Effector memory CD8-positive, alpha-beta T cell (primary cell): Measurements from ENCODE around the gene EFCAB12.
"Not testable (repeated sequence)": the region's sequence is repeated elsewhere in the genome, so short reads cannot be mapped to it uniquely, and the experiment has no call there.

Source experiments
- ATAC-seq: fragments of 150-1000 bp; cut with Tn5 transposase; replicated peaks from 2 replicates; pipeline ENCODE4 v1.10.0; 2021; ENCODE audit warnings: mild to moderate bottlenecking, moderate library complexity
- DNase-seq, 3 experiments: peaks; one replicate each; pipeline ENCODE4 v3.0.0; 2021
- H3K27ac Mint-ChIP-seq, 2 donors: one replicate each; pipeline ENCODE4 v1.8.0; 2022; ENCODE audit warnings: mild to moderate bottlenecking in 2 of 2, mixed read lengths in 2 of 2, moderate library complexity in 2 of 2
- H3K27me3 Mint-ChIP-seq, 2 donors: one replicate each; pipeline ENCODE4 v1.8.0; 2022; ENCODE audit warnings: mixed read lengths in 2 of 2
- H3K36me3 Mint-ChIP-seq: one replicate; pipeline ENCODE4 v1.8.0; 2022; ENCODE audit warnings: mild to moderate bottlenecking, moderate library complexity, mixed read lengths; ENCODE audit not compliant: insufficient read depth
- H3K4me1 Mint-ChIP-seq, 2 donors: one replicate each; pipeline ENCODE4 v1.8.0; 2022; ENCODE audit warnings: low read depth in 2 of 2, mixed read lengths in 2 of 2
- H3K4me3 Mint-ChIP-seq, 2 donors: one replicate each; pipeline ENCODE4 v1.8.0; 2022; ENCODE audit warnings: mild to moderate bottlenecking in 2 of 2, mixed read lengths in 2 of 2, moderate library complexity in 2 of 2
- H3K9me3 Mint-ChIP-seq, 2 donors: one replicate each; pipeline ENCODE4 v1.8.0; 2022; ENCODE audit warnings: mixed read lengths in 2 of 2

EFCAB12 gene

DNA sequence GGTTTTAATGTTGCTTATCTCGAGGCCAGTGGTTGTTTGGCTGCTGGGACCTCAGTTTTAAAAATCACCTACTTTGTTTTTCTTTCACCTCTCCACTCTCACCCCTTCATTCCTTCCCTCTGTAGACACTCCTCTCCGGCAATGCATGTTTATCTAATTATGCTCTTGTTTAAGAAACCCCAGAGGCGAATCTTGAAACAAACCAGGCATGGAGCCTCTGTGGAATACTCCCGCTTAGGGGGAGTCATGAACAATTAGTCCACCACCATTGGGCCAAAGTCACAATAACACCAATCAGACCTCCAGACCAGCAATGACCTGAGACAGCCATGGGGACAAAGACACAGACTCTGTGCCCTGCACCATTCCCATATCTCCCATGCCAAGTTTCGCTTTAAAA, 53.3 kb downstream of the EFCAB12 start:
- Mint-ChIP-seq H3K4me3 (no peak overlapping the region), H3K9me3 (no peaks in the 10 kb centered on the region), H3K27ac (peak overlapping the region in 1 of 2 donors; percentile 11), H3K36me3 (peaks cover 5% of the 10 kb centered on the region), H3K27me3 (no peaks in the 10 kb centered on the region), H3K4me1 (no peaks in the 10 kb centered on the region)
- no peak for ATAC-seq
- DNase-seq, result no peak

DNA sequence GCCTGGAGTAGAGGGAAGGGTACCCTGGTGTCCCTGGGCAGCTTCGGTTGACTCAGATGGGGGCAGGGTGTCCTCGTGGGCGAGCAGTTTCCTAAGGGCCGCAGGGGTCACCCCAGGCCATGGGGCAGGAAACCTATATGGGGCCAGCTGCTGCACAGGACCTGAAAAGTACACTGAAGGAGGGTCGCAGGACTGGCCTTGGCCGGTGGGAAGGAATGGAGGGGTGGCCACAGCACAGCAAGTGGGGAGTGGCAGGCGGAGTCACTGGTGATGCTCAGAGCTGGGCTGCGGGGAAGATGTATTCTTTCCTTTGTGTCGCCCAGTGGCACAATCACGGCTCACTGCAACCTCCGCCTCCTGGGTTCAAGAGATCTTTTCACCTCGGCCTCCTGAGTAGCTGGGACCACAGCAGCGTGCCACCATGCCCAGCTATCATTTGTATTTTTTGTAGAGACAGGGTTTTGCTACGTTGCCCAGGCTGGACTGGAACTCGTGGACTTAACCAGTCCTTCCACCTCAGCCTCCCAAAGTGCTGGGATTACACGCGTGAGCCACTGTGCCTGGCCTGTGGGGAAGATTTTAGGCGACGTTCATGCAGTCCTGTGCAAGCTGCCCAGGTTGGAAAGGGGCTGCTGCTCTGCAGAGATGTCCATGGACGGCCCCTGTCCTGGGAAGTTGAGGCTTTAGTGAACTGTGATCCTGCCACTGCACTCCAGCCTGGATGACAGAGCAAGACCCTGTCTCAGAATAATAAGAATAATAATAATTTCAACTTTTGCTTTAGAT, 57.2 kb downstream of the EFCAB12 start:
- H3K4me1 Mint-ChIP-seq, result no peaks in the 10 kb centered on the region
- H3K27ac Mint-ChIP-seq, result no peak overlapping the region
- DNase-seq, result no peak
- H3K9me3 Mint-ChIP-seq, result no peaks in the 10 kb centered on the region
- H3K4me3 Mint-ChIP-seq, result no peak overlapping the region
- ATAC-seq, result no peak
- H3K27me3 Mint-ChIP-seq, result no peaks in the 10 kb centered on the region
- no peaks in the 10 kb centered on the region for H3K36me3 Mint-ChIP-seq

DNA sequence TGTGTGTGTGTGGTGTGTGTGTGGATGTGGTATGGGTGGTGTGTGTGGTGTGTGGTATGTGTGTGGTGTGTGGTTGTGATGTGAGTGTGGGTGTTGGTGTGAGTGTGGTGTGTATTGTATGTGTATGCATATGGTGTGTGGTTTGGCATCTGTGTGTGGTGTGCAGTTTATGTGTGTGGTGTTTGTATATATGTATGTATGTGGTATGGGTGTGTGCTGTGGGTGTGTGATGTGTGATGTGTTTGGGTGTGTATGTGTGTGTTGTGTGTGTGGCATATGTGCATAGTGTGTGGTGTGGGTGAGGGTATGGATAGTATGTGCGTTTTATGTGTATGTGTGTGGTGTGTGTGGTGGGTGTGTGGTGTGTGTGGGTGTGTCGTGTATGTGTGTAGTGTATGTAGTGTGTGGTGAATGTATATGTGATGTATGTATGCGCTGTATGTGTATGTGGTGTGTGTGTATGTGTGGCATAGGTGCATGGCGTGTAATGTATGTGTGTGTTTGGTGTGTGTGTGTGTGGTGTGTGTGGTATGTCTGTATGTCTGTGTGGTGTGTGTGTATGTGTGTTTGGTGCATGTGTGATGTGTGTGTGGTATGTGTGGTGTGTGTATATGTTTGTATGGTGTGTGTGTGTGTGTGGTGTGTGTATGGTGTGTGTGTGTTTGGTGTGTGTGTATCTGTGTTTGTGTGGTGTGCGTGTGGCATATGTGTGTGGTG, 58.0 kb downstream of the EFCAB12 start:
- no peak for ATAC-seq
- Mint-ChIP-seq H3K4me3 (no peak overlapping the region), H3K36me3 (no peaks in the 10 kb centered on the region), H3K4me1 (no peaks in the 10 kb centered on the region), H3K27me3 (no peaks in the 10 kb centered on the region), H3K9me3 (no peaks in the 10 kb centered on the region), H3K27ac (no peak overlapping the region)
- no peak for DNase-seq

GRCh38 chr3:129369711-129370110, 58.7 kb downstream of the EFCAB12 start:
- H3K4me3 Mint-ChIP-seq, result no peak overlapping the region
- ATAC-seq (no peak), DNase-seq (no peak)
- H3K9me3 Mint-ChIP-seq, result no peaks in the 10 kb centered on the region
- H3K27me3 Mint-ChIP-seq, result no peaks in the 10 kb centered on the region
- no peak overlapping the region for H3K27ac Mint-ChIP-seq
- H3K4me1 Mint-ChIP-seq, result no peaks in the 10 kb centered on the region
- no peaks in the 10 kb centered on the region for H3K36me3 Mint-ChIP-seq

GRCh38 chr3:129367821-129368220, 60.6 kb downstream of the EFCAB12 start:
- no peaks in the 10 kb centered on the region for H3K27me3 Mint-ChIP-seq

GRCh38 chr3:129366312-129366831, 62.1 kb downstream of the EFCAB12 start:
- ATAC-seq (no peak), DNase-seq (no peak)
- Mint-ChIP-seq H3K27me3 (no peaks in the 10 kb centered on the region), H3K36me3 (no peaks in the 10 kb centered on the region), H3K4me3 (no peak overlapping the region), H3K4me1 (no peaks in the 10 kb centered on the region), H3K9me3 (no peaks in the 10 kb centered on the region), H3K27ac (no peak overlapping the region)

More at GRCh38 chr3:129367821-129368220, 60.6 kb downstream of the EFCAB12 start:
- no peak overlapping the region for H3K27ac Mint-ChIP-seq
- no peak overlapping the region for H3K4me3 Mint-ChIP-seq
- H3K9me3 Mint-ChIP-seq, result no peaks in the 10 kb centered on the region
- H3K4me1 Mint-ChIP-seq, result no peaks in the 10 kb centered on the region
- DNase-seq, result no peak
- no peaks in the 10 kb centered on the region for H3K36me3 Mint-ChIP-seq
- ATAC-seq, result no peak

GRCh38 chr3:129365296-129366136, 62.9 kb downstream of the EFCAB12 start:
- H3K9me3 Mint-ChIP-seq, result no peaks in the 10 kb centered on the region
- no peak overlapping the region for H3K4me3 Mint-ChIP-seq
- ATAC-seq, result no peak
- peaks cover 0 to 6% of the 10 kb centered on the region in 2 donors for H3K27me3 Mint-ChIP-seq
- no peak for DNase-seq
- H3K36me3 Mint-ChIP-seq, result no peaks in the 10 kb centered on the region
- no peak overlapping the region for H3K27ac Mint-ChIP-seq
- H3K4me1 Mint-ChIP-seq, result no peaks in the 10 kb centered on the region

- not testable (repeated sequence) for H3K4me3 Mint-ChIP-seq, H3K36me3 Mint-ChIP-seq, H3K9me3 Mint-ChIP-seq, ATAC-seq, DNase-seq, H3K27ac Mint-ChIP-seq, H3K4me1 Mint-ChIP-seq
- peaks cover 0 to 13% of the 10 kb centered on the region in 2 donors for H3K27me3 Mint-ChIP-seq
Observed at GRCh38 chr3:129364811-129365210, 63.6 kb downstream of the EFCAB12 start.

DNA sequence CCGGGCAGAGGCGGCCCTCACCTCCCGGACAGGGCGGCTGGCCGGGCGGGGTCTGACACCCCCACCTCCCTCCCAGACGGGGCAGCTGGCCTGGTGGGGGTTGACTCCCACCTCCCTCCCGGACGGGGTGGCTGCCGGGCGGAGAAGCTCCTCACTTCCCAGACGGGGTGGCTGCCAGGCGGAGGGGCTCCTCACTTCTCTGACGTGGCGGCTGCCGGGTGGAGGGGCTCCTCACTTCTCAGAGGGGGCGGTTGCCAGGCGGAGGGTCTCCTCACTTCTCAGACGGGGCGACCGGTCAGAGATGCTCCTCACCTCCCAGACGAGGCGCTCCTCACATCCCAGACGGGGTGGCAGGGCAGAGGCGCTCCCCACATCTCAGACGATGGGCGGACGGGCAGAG, 65.1 kb downstream of the EFCAB12 start:
- H3K27me3 Mint-ChIP-seq, result peaks cover 6 to 22% of the 10 kb centered on the region in 2 donors
- DNase-seq, H3K4me3 Mint-ChIP-seq, H3K4me1 Mint-ChIP-seq, H3K9me3 Mint-ChIP-seq, H3K27ac Mint-ChIP-seq, ATAC-seq, H3K36me3 Mint-ChIP-seq: not testable (repeated sequence)

GRCh38 chr3:129360705-129361460, 67.6 kb downstream of the EFCAB12 start:
- H3K36me3 Mint-ChIP-seq, result no peaks in the 10 kb centered on the region
- H3K9me3 Mint-ChIP-seq, result no peaks in the 10 kb centered on the region
- DNase-seq (no peak), ATAC-seq (no peak)
- peaks cover 12 to 42% of the 10 kb centered on the region in 2 donors for H3K27me3 Mint-ChIP-seq
- H3K4me3 Mint-ChIP-seq, result no peak overlapping the region
- no peak overlapping the region for H3K27ac Mint-ChIP-seq
- H3K4me1 Mint-ChIP-seq, result no peaks in the 10 kb centered on the region

DNA sequence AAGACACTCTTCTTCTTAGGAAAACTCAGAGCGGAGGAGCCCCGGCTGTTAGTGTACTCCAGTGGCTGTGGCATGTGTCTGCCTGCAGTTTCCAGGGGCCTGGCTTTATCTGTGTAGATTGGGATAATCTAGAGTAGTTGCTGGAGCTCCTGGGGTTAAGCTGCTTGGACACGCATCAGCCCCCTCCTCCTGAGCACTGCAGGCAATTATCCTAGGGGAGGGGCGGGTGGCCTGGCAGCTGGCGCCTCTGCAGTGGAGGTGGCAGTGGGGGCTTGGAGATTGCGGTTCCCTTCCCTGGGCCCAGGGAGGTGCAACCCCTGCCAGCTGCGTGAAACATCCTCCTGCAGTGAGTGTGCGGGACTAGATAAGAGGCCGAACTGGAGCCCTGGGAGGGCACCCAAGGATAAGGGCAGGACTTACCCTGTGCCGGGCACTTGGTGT, 68.2 kb downstream of the EFCAB12 start:
- Mint-ChIP-seq H3K27ac (no peak overlapping the region), H3K4me1 (no peaks in the 10 kb centered on the region), H3K4me3 (no peak overlapping the region), H3K36me3 (no peaks in the 10 kb centered on the region), H3K9me3 (no peaks in the 10 kb centered on the region), H3K27me3 (peaks cover 12 to 48% of the 10 kb centered on the region in 2 donors)
- no peak for ATAC-seq
- DNase-seq, result no peak

- ATAC-seq (no peak), DNase-seq (no peak)
- Mint-ChIP-seq H3K27me3 (peaks cover 12 to 56% of the 10 kb centered on the region in 2 donors), H3K4me3 (no peak overlapping the region), H3K9me3 (no peaks in the 10 kb centered on the region), H3K4me1 (no peaks in the 10 kb centered on the region), H3K27ac (no peak overlapping the region), H3K36me3 (no peaks in the 10 kb centered on the region)
Observed at GRCh38 chr3:129358772-129359371, 69.6 kb downstream of the EFCAB12 start.
